Endodermal cell (in vitro differentiated cells): Measurements from ENCODE around the gene ABLIM2. TPM values are rescaled to one million over a fixed set of nuclear protein-coding genes. Genes with fewer than 3 reads are reported as not detected.

Source experiments
- DNase-seq: peaks from one replicate; pipeline ENCODE4 v3.0.0-alpha.2; 2017
- H3K27ac ChIP-seq: 2 replicates; pipeline ENCODE4 v1.5.1; 2013; ENCODE audit warnings: mild to moderate bottlenecking, low read depth, low read length, moderate library complexity
- H3K27me3 ChIP-seq: 2 replicates; pipeline ENCODE4 v1.6.1; 2013; ENCODE audit warnings: mild to moderate bottlenecking, low read length, moderate library complexity; ENCODE audit not compliant: insufficient read depth, control insufficient read depth, poor library complexity, severe bottlenecking
- H3K36me3 ChIP-seq: 2 replicates; pipeline ENCODE4 v1.7.0; 2013; ENCODE audit warnings: mild to moderate bottlenecking, low read length, moderate library complexity; ENCODE audit not compliant: control insufficient read depth, insufficient read depth
- H3K4me1 ChIP-seq: one replicate; pipeline ENCODE4 v1.7.0; 2013; ENCODE audit warnings: low read length; ENCODE audit not compliant: control insufficient read depth, insufficient read depth
- H3K4me3 ChIP-seq: 2 replicates; pipeline ENCODE4 v1.5.1; 2013; ENCODE audit warnings: mild to moderate bottlenecking, low read length, moderate library complexity
- H3K9ac ChIP-seq: 2 replicates; pipeline ENCODE4 v1.6.1; 2013; ENCODE audit warnings: mild to moderate bottlenecking, low read length, moderate library complexity; ENCODE audit not compliant: poor library complexity, severe bottlenecking; ENCODE audit errors: extremely low read depth
- H3K9me3 ChIP-seq: 2 replicates; pipeline ENCODE4 v1.6.1; 2013; ENCODE audit warnings: mild to moderate bottlenecking, low read length, moderate library complexity; ENCODE audit not compliant: control insufficient read depth
- H3K27ac Mint-ChIP-seq: 2 replicates; pipeline ENCODE4 v1.8.0; 2020; ENCODE audit warnings: mixed read lengths
- H3K27me3 Mint-ChIP-seq: 2 replicates; pipeline ENCODE4 v1.8.0; 2021; ENCODE audit warnings: mild to moderate bottlenecking, mixed read lengths; ENCODE audit not compliant: insufficient read depth
- H3K36me3 Mint-ChIP-seq: 2 replicates; pipeline ENCODE4 v1.8.0; 2020; ENCODE audit warnings: low read depth, mixed read lengths
- H3K4me1 Mint-ChIP-seq: 2 replicates; pipeline ENCODE4 v1.8.0; 2020; ENCODE audit warnings: mixed read lengths
- H3K4me3 Mint-ChIP-seq: 2 replicates; pipeline ENCODE4 v1.8.0; 2020; ENCODE audit warnings: mild to moderate bottlenecking, moderate library complexity, mixed read lengths
- H3K9me3 Mint-ChIP-seq: 2 replicates; pipeline ENCODE4 v1.8.0; 2020; ENCODE audit warnings: mild to moderate bottlenecking, mixed read lengths
- CTCF ChIP-seq: fragments of 200-600 bp; sonication (generic); conservative IDR thresholded peaks from 2 replicates; pipeline ENCODE4 v1.5.0; 2021; ENCODE audit warnings: antibody characterized with exemption, mild to moderate bottlenecking
- WGBS, 2 experiments: methylation state at CpG; one replicate each; pipeline versions ENCODE4 v1.1.5 to v1.1.7; 2013; ENCODE audit warnings: missing lambda C conversion rate in 2 of 2, mixed read lengths in 1 of 2; ENCODE audit not compliant: insufficient coverage in 1 of 2, insufficient read length in 1 of 2; 5-methylcytosine and 5-hydroxymethylcytosine counted together
- total RNA-seq, 2 donors: library from RNA; stranded (reverse); fragmentation: NEBNext Ultra II Directional in 1 of 2; extraction: Animal tissue kit (Norgen Biotek cat#: 25700) in 1 of 2; gene quantifications; 2 replicates in 1 of 2; 3 replicates in 1 of 2; pipeline ENCODE4 v1.2.1, GENCODE V29; 2021

ABLIM2 gene
- total RNA-seq, 2 donors from 2014 or later, result 0.35 to 1.6 TPM

- H3K4me1 ChIP-seq, result no peaks in the 10 kb centered on the region
- peaks cover 7% of the 10 kb centered on the region for H3K4me1 Mint-ChIP-seq
Observed at GRCh38 chr4:8148785-8149435, 9.7 kb downstream of the ABLIM2 start.

GRCh38 chr4:8148159-8148558 is 10.5 kb downstream of the ABLIM2 start:
- Mint-ChIP-seq H3K4me3 (no peak overlapping the region), H3K27ac (no peak overlapping the region), H3K36me3 (no peaks in the 10 kb centered on the region), H3K4me1 (peaks cover 7% of the 10 kb centered on the region), H3K27me3 (no peaks in the 10 kb centered on the region), H3K9me3 (no peaks in the 10 kb centered on the region)
- Histone ChIP-seq H3K4me1 (no peaks in the 10 kb centered on the region), H3K27me3 (no peaks in the 10 kb centered on the region), H3K9ac (no peak overlapping the region), H3K4me3 (no peak overlapping the region), H3K9me3 (no peaks in the 10 kb centered on the region), H3K27ac (no peak overlapping the region), H3K36me3 (no peaks in the 10 kb centered on the region)
- DNase-seq, result peak; percentile 42
- WGBS, 2 experiments, result 95 to 96% methylated on average over 7 to 13 of the region's 13 CpGs
- TF ChIP-seq CTCF, result no peak

More at GRCh38 chr4:8148785-8149435, 9.7 kb downstream of the ABLIM2 start:
- H3K36me3 ChIP-seq, result no peaks in the 10 kb centered on the region
- no peak overlapping the region for H3K27ac ChIP-seq
- H3K27me3 ChIP-seq, result peaks cover 5% of the 10 kb centered on the region
- H3K9ac ChIP-seq, result no peak overlapping the region
- H3K4me3 Mint-ChIP-seq, result no peak overlapping the region
- DNase-seq, result peak; percentile 44
- TF ChIP-seq CTCF, result no peak
- H3K27me3 Mint-ChIP-seq, result peaks cover 3% of the 10 kb centered on the region
- no peaks in the 10 kb centered on the region for H3K36me3 Mint-ChIP-seq
- no peaks in the 10 kb centered on the region for H3K9me3 ChIP-seq
- H3K9me3 Mint-ChIP-seq, result no peaks in the 10 kb centered on the region
- peak overlapping the region; percentile 39 for H3K27ac Mint-ChIP-seq
- WGBS, 2 experiments, result 87 to 93% methylated on average over 10 to 14 of the region's 14 CpGs
- no peak overlapping the region for H3K4me3 ChIP-seq

- no peak overlapping the region for H3K4me3 Mint-ChIP-seq
- H3K27me3 ChIP-seq, result no peaks in the 10 kb centered on the region
- H3K9me3 Mint-ChIP-seq, result no peaks in the 10 kb centered on the region
- H3K36me3 Mint-ChIP-seq, result no peaks in the 10 kb centered on the region
- DNase-seq, result peak; percentile 58
- no peaks in the 10 kb centered on the region for H3K9me3 ChIP-seq
- H3K27ac ChIP-seq, result no peak overlapping the region
- TF ChIP-seq CTCF, result no peak
- no peak overlapping the region for H3K27ac Mint-ChIP-seq
- no peaks in the 10 kb centered on the region for H3K36me3 ChIP-seq
- H3K4me3 ChIP-seq, result no peak overlapping the region
- WGBS, 2 experiments, result 70 to 74% methylated on average over 17 to 19 of the region's 19 CpGs
- H3K4me1 ChIP-seq, result no peaks in the 10 kb centered on the region
- H3K27me3 Mint-ChIP-seq, result no peaks in the 10 kb centered on the region
- H3K9ac ChIP-seq, result no peak overlapping the region
- H3K4me1 Mint-ChIP-seq, result peaks cover 7% of the 10 kb centered on the region
Observed at GRCh38 chr4:8147231-8147970, 11.2 kb downstream of the ABLIM2 start.
